Nephron progenitor cell (in vitro differentiated cells): ENCODE measurements around the gene PHACTR3.

Experiments
- DNase-seq: peaks from one replicate; pipeline ENCODE4 v3.0.0; 2021
- H3K27ac Mint-ChIP-seq: 2 replicates; pipeline ENCODE4 v1.8.0; 2021; ENCODE audit warnings: mild to moderate bottlenecking, moderate library complexity, mixed read lengths
- H3K27me3 Mint-ChIP-seq: 2 replicates; pipeline ENCODE4 v1.8.0; 2021; ENCODE audit warnings: mild to moderate bottlenecking, low read depth, mixed read lengths; ENCODE audit not compliant: poor library complexity
- H3K36me3 Mint-ChIP-seq: 2 replicates; pipeline ENCODE4 v1.8.0; 2021; ENCODE audit warnings: low read depth, mixed read lengths
- H3K4me1 Mint-ChIP-seq: 2 replicates; pipeline ENCODE4 v1.8.0; 2021; ENCODE audit warnings: mixed read lengths
- H3K4me3 Mint-ChIP-seq: 2 replicates; pipeline ENCODE4 v1.8.0; 2021; ENCODE audit warnings: mild to moderate bottlenecking, moderate library complexity, mixed read lengths
- H3K9me3 Mint-ChIP-seq: 2 replicates; pipeline ENCODE4 v1.8.0; 2021; ENCODE audit warnings: mild to moderate bottlenecking, moderate library complexity, mixed read lengths
- TF ChIP-seq, protein P1 (sequence below): fragments of 200-600 bp; sonication (generic); IDR thresholded peaks from 2 replicates; pipeline ENCODE4 v1.5.0; 2021; ENCODE audit warnings: antibody characterized with exemption

The PHACTR3 gene

DNA sequence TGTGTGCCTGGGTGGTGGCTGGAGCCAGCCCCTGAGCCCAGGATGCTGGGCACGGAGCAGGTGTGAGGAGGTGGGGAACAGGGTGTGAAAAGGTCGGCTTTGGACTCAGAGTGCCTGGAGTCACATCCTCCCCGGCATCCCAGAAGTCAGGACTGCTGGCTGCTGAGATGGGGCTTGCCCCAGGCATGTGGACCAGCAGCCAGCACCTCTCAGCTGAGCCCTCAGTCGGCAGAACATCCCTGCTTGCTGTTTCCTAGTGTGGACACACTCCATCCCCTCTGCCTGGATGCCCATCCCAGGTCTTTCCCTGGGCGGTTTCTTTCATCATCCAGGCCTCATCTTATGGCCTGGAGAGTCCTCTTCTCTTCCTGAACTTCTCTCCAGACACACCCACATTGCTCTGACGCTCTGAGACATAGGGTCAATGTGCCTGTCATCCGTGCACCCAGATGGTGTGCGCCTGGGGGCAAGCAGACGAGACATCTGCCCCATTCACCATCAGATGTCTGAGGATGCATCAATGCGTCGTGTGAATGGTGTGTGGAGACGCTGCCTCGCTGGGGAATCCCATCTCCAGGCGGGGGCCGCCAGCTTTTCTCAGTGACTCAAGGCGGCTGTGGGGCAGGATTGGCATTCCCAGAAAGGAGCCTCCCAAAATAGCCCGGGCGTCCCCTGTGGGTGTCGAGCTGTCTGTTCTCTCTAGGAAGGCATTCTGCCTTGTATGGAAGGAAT lies 224.9 kb downstream of the PHACTR3 start:
- Mint-ChIP-seq H3K9me3 (peaks cover 76% of the 10 kb centered on the region), H3K27ac (no peak overlapping the region), H3K27me3 (peaks cover 26% of the 10 kb centered on the region), H3K36me3 (peaks cover 5% of the 10 kb centered on the region), H3K4me1 (no peaks in the 10 kb centered on the region), H3K4me3 (no peak overlapping the region)
- no peak for DNase-seq
- TF ChIP-seq, protein P1, sequence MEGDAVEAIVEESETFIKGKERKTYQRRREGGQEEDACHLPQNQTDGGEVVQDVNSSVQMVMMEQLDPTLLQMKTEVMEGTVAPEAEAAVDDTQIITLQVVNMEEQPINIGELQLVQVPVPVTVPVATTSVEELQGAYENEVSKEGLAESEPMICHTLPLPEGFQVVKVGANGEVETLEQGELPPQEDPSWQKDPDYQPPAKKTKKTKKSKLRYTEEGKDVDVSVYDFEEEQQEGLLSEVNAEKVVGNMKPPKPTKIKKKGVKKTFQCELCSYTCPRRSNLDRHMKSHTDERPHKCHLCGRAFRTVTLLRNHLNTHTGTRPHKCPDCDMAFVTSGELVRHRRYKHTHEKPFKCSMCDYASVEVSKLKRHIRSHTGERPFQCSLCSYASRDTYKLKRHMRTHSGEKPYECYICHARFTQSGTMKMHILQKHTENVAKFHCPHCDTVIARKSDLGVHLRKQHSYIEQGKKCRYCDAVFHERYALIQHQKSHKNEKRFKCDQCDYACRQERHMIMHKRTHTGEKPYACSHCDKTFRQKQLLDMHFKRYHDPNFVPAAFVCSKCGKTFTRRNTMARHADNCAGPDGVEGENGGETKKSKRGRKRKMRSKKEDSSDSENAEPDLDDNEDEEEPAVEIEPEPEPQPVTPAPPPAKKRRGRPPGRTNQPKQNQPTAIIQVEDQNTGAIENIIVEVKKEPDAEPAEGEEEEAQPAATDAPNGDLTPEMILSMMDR = no peak

DNA sequence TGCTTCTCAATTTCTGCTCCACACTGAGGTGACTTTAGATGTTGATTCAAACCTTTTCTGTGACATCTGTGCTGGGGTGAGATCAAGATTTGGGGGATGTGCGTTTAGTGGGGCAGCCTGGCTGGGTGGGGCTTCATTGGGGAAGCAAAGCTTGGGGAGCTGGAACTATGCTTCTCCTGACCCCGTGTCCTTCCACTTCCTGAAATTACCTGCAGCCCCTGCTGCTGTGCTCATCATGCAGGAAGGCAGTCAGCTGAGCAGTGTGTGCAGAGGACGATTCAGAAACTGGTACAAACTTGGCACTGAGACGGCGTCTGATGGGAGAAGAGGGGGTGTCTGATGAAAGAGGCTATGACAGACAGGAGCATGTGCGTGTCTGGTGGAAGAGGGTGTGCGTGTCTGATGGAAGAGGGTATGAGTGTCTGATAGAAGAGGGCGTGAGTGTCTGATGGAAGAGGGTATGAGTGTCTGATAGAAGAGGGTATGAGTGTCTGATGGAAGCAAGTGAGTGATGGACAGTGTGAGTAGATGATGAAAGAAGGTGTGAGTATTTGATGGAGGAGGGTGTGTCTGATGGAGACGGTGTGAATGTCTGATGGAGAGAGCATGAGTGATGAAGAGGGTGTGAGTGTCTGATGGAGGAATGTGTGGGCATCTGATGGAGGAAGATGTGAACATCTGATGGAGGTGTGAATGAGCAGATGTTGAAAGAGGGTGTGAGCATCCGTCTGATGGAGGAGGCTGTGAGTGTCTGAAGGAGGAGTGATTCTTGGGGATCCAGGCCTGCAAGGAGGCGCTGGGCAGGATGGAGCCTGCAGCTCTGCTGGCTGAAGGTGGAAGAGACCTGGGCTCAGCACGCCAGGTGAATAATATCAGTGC lies 225.7 kb downstream of the PHACTR3 start:
- Mint-ChIP-seq H3K9me3 (peaks cover 77% of the 10 kb centered on the region), H3K27me3 (peaks cover 33% of the 10 kb centered on the region), H3K36me3 (peaks cover 5% of the 10 kb centered on the region), H3K27ac (no peak overlapping the region), H3K4me1 (no peaks in the 10 kb centered on the region), H3K4me3 (no peak overlapping the region)
- no peak for DNase-seq
- TF ChIP-seq, protein P1 = no peak

DNA sequence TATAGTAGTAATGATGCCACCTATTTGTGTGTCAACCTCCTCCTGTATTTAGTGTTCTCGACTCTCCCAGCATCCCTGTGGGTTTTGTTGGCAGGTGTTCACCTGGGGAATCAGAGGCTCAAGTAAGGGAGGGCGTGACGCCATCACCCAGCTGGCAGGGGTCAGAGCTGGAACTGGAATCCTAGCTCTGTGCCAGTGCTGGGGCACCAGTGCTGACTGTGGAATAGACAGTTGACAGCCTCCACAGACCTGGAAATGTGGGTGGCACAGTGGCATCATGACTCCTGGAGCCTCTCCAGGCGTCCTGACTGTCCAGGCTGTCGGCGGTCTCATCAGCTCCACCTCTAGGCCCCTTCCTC lies 226.3 kb downstream of the PHACTR3 start:
- Mint-ChIP-seq H3K27me3 (peaks cover 33% of the 10 kb centered on the region), H3K36me3 (peaks cover 5% of the 10 kb centered on the region), H3K4me3 (no peak overlapping the region), H3K27ac (no peak overlapping the region), H3K4me1 (peaks cover 2% of the 10 kb centered on the region), H3K9me3 (peaks cover 73% of the 10 kb centered on the region)
- TF ChIP-seq, protein P1 = no peak
- DNase-seq = no peak

DNA sequence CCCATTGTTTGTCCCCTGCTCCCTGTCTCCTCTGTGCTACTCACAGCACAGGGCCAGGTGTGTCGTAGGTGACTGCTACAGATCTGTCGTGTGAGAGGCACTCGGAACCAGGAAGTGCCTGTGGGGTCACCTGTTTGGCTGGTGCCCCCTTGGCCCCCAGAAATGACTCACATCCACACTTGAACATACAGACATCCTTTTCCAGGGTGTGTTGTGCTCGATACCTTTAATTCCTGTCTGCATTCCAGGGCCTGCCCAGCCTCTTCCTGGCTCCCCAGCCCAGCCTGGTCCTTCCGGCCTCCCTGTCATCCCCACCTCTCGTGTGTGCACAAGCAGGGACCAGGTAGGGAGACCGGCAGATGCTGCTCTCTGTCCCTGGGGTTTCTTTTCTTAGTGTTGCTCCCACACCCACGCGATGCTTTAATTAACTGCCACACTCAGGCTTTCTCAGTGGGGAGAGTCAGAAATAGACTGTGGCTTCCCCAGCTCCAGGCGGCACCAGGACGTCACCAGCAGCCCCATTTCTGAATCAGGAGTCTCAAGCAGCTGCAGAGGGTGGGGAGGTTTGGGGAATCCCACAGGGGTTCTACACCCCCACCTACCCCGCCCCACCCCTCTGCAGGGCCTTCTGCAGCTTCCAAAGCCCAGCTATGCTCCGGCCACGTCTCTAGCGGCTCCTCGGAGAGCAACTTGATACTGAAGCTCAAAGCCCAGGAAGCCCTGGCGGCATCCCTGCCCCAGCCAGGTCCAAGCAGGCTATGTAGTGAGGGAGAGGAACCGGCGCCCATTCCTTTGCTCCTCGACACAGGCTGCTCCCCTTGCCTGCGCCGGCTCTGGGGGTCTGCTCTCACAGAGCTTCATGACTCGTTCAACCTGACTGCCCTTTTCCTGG lies 226.9 kb downstream of the PHACTR3 start:
- TF ChIP-seq, protein P1 = no peak
- H3K4me1 Mint-ChIP-seq = peaks cover 9% of the 10 kb centered on the region
- no peak overlapping the region for H3K27ac Mint-ChIP-seq

DNA sequence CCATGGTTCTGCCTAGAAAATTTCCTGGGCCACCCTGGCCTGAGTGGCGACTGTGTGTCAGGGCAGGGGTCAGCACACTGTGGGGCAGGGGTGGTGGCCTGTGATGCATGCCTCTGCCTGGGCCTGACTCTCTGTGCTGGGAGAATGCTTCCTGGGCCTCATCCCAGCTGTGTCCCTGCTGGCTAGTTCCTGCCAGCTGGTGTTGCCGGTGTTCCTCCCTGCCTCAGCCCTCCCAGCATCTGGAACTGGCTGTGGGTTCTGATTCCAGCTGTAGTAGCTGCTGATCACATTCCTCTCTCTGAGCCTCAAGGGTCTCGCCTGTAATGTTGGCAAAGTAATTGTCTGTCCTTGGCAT lies 227.6 kb downstream of the PHACTR3 start:
- no peak overlapping the region for H3K4me3 Mint-ChIP-seq
- peaks cover 15% of the 10 kb centered on the region for H3K4me1 Mint-ChIP-seq
- H3K36me3 Mint-ChIP-seq = peaks cover 5% of the 10 kb centered on the region
- no peak overlapping the region for H3K27ac Mint-ChIP-seq
- peaks cover 29% of the 10 kb centered on the region for H3K27me3 Mint-ChIP-seq
- no peak for DNase-seq
- TF ChIP-seq, protein P1 = no peak
- H3K9me3 Mint-ChIP-seq = peaks cover 74% of the 10 kb centered on the region

More for the DNA sequence above, 226.9 kb downstream of the PHACTR3 start:
- Mint-ChIP-seq H3K27me3 (peaks cover 33% of the 10 kb centered on the region), H3K4me3 (no peak overlapping the region), H3K36me3 (peaks cover 5% of the 10 kb centered on the region), H3K9me3 (peaks cover 78% of the 10 kb centered on the region)
- no peak for DNase-seq
